OCI-LY1 (cell line): Measurements from ENCODE around the gene CREB3L1.

Source experiments
- EZH2 ChIP-seq: fragments of 200-600 bp; sonication (generic), shearing (Covaris generic); IDR thresholded peaks from 2 replicates; pipeline ENCODE4 v1.8.0; 2017; ENCODE audit warnings: borderline replicate concordance, mixed run types, mild to moderate bottlenecking, antibody characterized with exemption, low read length, moderate library complexity, mixed read lengths
- TF ChIP-seq, protein P1 (sequence below): fragments of 200-600 bp; sonication (generic), shearing (Covaris generic); IDR thresholded peaks from 2 replicates; pipeline ENCODE4 v1.5.1; 2017; ENCODE audit warnings: mild to moderate bottlenecking, antibody characterized with exemption, low read length, moderate library complexity, mixed read lengths

DNA sequence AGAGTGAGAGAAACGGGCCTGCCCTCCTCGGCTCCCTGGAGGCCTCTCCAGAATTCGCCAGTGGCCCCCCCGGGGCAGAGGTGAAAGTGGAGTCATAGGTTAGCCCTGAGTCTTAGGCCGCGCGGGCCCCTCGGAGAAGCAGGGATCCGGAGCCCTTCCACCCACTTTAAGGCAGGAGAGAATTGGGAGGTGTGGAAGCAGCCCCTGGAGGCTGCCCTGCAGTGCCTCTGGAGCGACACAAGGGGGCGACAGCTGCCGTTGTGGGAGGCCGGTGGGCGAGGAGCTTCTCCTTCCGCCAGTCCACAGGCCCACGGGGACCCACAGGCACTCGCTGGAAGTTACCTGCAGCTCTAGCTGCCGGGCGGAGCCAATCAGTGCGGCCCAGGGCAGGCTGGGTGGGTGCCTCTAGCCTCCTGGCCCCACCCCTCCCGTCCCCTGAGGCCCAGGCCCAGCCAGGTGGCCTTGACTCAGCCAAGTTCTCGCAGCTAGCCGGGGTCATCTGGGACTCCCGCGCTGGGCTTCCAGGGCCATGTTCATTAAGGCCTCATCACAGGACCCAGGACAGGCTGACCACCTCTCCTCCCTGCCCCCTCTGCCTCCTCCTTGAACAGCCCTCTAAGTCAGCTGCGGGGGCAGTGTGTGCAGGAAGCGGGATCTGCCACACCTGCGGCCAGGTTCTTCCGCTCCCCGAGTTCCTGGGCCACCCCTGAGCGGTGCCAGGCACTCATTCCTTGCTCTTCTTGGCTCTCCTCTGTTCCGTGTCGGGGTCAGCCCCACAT lies 74.8 kb downstream of the CREB3L1 start:
- TF ChIP-seq, protein P1, sequence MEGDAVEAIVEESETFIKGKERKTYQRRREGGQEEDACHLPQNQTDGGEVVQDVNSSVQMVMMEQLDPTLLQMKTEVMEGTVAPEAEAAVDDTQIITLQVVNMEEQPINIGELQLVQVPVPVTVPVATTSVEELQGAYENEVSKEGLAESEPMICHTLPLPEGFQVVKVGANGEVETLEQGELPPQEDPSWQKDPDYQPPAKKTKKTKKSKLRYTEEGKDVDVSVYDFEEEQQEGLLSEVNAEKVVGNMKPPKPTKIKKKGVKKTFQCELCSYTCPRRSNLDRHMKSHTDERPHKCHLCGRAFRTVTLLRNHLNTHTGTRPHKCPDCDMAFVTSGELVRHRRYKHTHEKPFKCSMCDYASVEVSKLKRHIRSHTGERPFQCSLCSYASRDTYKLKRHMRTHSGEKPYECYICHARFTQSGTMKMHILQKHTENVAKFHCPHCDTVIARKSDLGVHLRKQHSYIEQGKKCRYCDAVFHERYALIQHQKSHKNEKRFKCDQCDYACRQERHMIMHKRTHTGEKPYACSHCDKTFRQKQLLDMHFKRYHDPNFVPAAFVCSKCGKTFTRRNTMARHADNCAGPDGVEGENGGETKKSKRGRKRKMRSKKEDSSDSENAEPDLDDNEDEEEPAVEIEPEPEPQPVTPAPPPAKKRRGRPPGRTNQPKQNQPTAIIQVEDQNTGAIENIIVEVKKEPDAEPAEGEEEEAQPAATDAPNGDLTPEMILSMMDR, result peak; percentile 98
- no peak for TF ChIP-seq EZH2
